Ectodermal cell (in vitro differentiated cells): ENCODE data around the gene XRCC5.
"Not testable (repeated sequence)": the region's sequence is repeated elsewhere in the genome, so short reads cannot be mapped to it uniquely, and the experiment has no call there.

ENCODE experiments used
- H3K27ac ChIP-seq: 2 replicates; pipeline ENCODE4 v1.7.0; 2013; ENCODE audit warnings: mild to moderate bottlenecking, low read depth, low read length; ENCODE audit not compliant: insufficient read depth, poor library complexity, severe bottlenecking
- H3K27me3 ChIP-seq: 2 replicates; pipeline ENCODE4 v1.7.0; 2013; ENCODE audit warnings: mild to moderate bottlenecking, low read length; ENCODE audit not compliant: insufficient read depth, control insufficient read depth, poor library complexity, severe bottlenecking
- H3K36me3 ChIP-seq: one replicate; pipeline ENCODE4 v1.7.0; 2013; ENCODE audit warnings: low read length; ENCODE audit not compliant: control insufficient read depth, insufficient read depth
- H3K4me1 ChIP-seq: one replicate; pipeline ENCODE4 v1.7.0; 2013; ENCODE audit warnings: low read length; ENCODE audit not compliant: control insufficient read depth, insufficient read depth
- H3K4me3 ChIP-seq: 2 replicates; pipeline ENCODE4 v1.7.0; 2013; ENCODE audit warnings: low read depth, low read length, control low read depth; ENCODE audit not compliant: insufficient read depth
- H3K9me3 ChIP-seq: 2 replicates; pipeline ENCODE4 v1.7.0; 2013; ENCODE audit warnings: mild to moderate bottlenecking, low read length, moderate library complexity; ENCODE audit not compliant: control insufficient read depth
- WGBS, 2 experiments: methylation state at CpG; one replicate each; pipeline ENCODE4 v1.1.7; 2013; ENCODE audit warnings: missing lambda C conversion rate in 2 of 2; 5-methylcytosine and 5-hydroxymethylcytosine counted together

The XRCC5 gene

GRCh38 chr2:216074794-216075193, 34.4 kb upstream of the XRCC5 start:
- no peaks in the 10 kb centered on the region for H3K27me3 ChIP-seq
- H3K27ac ChIP-seq: no peak overlapping the region
- 78 to 94% methylated on average over 1 of the region's 1 CpG for WGBS, 2 experiments
- no peak overlapping the region for H3K4me3 ChIP-seq
- H3K9me3 ChIP-seq: no peaks in the 10 kb centered on the region
- H3K4me1 ChIP-seq: no peaks in the 10 kb centered on the region
- H3K36me3 ChIP-seq: no peaks in the 10 kb centered on the region

GRCh38 chr2:216075510-216076485, 33.4 kb upstream of the XRCC5 start:
- 92% methylated on average over 5 of the region's 6 CpGs for WGBS, 2 experiments
- Histone ChIP-seq H3K4me3 (no peak overlapping the region), H3K27ac (no peak overlapping the region), H3K9me3 (no peaks in the 10 kb centered on the region), H3K36me3 (no peaks in the 10 kb centered on the region), H3K27me3 (no peaks in the 10 kb centered on the region), H3K4me1 (no peaks in the 10 kb centered on the region)

GRCh38 chr2:216078776-216079175, 30.4 kb upstream of the XRCC5 start:
- 89 to 93% methylated on average over 1 of the region's 1 CpG for WGBS, 2 experiments
- no peak overlapping the region for H3K4me3 ChIP-seq
- H3K36me3 ChIP-seq: no peaks in the 10 kb centered on the region
- no peaks in the 10 kb centered on the region for H3K9me3 ChIP-seq
- no peaks in the 10 kb centered on the region for H3K27me3 ChIP-seq
- H3K27ac ChIP-seq: no peak overlapping the region
- peaks cover 16% of the 10 kb centered on the region for H3K4me1 ChIP-seq

GRCh38 chr2:216080048-216080447, 29.1 kb upstream of the XRCC5 start:
- 96 to 97% methylated on average over 9 to 10 of the region's 10 CpGs for WGBS, 2 experiments
- H3K9me3 ChIP-seq, H3K36me3 ChIP-seq, H3K27ac ChIP-seq, H3K27me3 ChIP-seq, H3K4me3 ChIP-seq: not testable (repeated sequence)
- H3K4me1 ChIP-seq: peaks cover 29% of the 10 kb centered on the region

- H3K4me1 ChIP-seq: peaks cover 32% of the 10 kb centered on the region
- H3K4me3 ChIP-seq: peak overlapping the region; percentile 60
- WGBS, 2 experiments: 0% methylated on average over 1 of the region's 1 CpG; no CpG with 5 or more reads in 1 of the 2 experiments
- H3K27ac ChIP-seq: peak overlapping the region; percentile 91
- no peaks in the 10 kb centered on the region for H3K36me3 ChIP-seq
- H3K27me3 ChIP-seq: no peaks in the 10 kb centered on the region
- H3K9me3 ChIP-seq: no peaks in the 10 kb centered on the region
Measured at GRCh38 chr2:216081012-216081411, 28.1 kb upstream of the XRCC5 start.

DNA sequence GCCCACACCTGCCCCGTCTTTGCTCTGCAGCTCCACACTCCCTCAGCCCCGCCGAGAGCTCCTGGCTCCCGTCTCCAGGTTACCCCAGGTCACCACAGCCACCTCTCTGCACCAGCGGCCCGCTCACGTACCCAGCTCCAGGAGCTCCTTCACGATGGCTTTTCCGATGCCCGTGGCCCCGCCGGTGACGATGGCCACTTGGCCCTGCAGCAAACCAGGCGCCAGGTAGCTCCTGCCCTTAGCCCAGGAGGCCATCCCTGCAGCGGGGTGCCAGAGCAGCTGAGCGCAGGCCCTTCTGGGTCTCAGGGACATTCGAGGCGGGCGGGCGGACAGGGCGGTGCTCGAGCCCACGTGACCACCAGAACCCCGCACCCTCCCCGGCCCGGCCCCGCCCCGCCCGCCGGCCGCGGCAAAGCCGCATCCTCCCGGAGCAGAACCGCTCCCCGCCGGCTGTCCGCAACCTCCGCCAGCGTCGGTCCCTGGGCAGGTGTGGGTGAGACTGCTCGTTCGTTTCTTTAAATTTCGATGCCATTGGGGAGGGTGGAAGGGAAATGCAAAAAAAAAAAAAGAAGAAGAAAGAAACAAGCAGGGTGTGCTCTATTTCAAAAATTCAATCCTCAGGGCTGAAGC, 27.5 kb upstream of the XRCC5 start, which contains the start of the genes PECR and TMEM169:
Gene PECR, minus strand, starts transcription at position 323 of the 630 bp plus-strand sequence. Its CDS starts 68 bp downstream, at position 255.
Gene TMEM169, plus strand, starts transcription at position 433 of the 630 bp plus-strand sequence. CDS start 14,045 bp downstream, outside the sequence.
- no peaks in the 10 kb centered on the region for H3K36me3 ChIP-seq
- WGBS, 2 experiments: 1% methylated on average over 44 of the region's 44 CpGs
- no peaks in the 10 kb centered on the region for H3K9me3 ChIP-seq
- H3K27me3 ChIP-seq: no peaks in the 10 kb centered on the region
- peaks cover 32% of the 10 kb centered on the region for H3K4me1 ChIP-seq
- peak within 1 kb of the TSS; percentile 60 for H3K4me3 ChIP-seq
- peak within 1 kb of the TSS; percentile 91 for H3K27ac ChIP-seq

DNA sequence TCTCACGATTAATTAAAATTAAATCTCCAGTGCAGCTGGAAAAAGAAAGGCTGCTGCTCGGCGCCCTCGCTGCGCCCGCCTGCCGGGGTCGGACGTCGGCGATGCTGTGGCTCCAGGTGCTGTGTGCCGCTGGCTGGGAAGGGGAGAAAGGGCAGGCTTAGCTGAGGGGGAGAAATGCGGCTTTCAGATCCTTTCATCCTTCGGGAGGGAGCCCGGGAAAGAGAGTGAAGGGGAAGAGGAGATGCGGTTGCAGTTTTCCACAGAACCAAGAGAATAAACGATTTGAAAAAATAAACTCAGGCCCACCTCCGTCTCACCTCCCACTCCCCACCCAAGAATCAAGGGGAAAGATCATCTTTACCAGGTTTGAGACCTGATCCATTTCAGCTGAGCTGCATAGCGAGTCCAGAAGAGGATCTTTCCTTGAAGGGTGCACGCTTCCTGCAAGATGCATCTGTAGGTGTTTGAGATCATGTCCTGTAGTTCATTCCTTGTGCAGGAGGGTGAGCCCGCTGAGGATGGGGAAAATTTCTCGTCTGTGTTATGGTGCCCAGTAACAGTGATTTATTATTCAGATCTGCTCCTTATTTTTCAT, 26.9 kb upstream of the XRCC5 start:
- Histone ChIP-seq H3K36me3 (no peaks in the 10 kb centered on the region), H3K9me3 (no peaks in the 10 kb centered on the region), H3K27me3 (no peaks in the 10 kb centered on the region), H3K4me3 (peak overlapping the region; percentile 60), H3K27ac (peak overlapping the region; percentile 91), H3K4me1 (peaks cover 32% of the 10 kb centered on the region)
- WGBS, 2 experiments: 6 to 7% methylated on average over 21 to 22 of the region's 22 CpGs

DNA sequence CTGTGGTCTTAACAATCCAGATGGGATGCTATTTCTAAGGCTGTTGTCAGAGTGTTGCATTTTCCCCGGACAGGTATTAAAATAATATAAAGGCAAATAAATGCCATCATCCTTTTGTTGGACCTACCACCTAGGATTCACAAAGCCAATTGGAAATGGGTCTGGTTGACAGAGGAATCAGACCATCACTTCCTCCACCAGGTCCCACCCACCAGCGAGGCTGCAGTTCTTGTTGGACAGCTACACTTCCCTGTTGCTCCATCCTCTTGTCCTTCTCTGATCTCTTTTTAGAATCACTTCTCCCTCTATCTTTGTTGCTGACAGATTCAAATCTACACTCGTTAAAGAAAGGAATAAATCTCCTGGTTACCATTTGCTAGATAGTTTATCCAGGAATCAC, 26.3 kb upstream of the XRCC5 start:
- Histone ChIP-seq H3K36me3 (no peaks in the 10 kb centered on the region), H3K9me3 (no peaks in the 10 kb centered on the region), H3K4me3 (peak overlapping the region; percentile 60), H3K27me3 (no peaks in the 10 kb centered on the region), H3K27ac (peak overlapping the region; percentile 91), H3K4me1 (peaks cover 32% of the 10 kb centered on the region)
- WGBS, 2 experiments: 43 to 60% methylated on average over 2 to 3 of the region's 3 CpGs

GRCh38 chr2:216083464-216084281, 25.5 kb upstream of the XRCC5 start:
- WGBS, 2 experiments: 38 to 46% methylated on average over 11 of the region's 11 CpGs
- H3K36me3 ChIP-seq: no peaks in the 10 kb centered on the region
- peak overlapping the region; percentile 98 for H3K27ac ChIP-seq
- H3K4me3 ChIP-seq: peak overlapping the region; percentile 60
- H3K9me3 ChIP-seq: no peaks in the 10 kb centered on the region
- H3K27me3 ChIP-seq: no peaks in the 10 kb centered on the region
- H3K4me1 ChIP-seq: peaks cover 32% of the 10 kb centered on the region
